GM19324 (cell line): ENCODE results near the gene SP2.
A peak's percentile ranks its signal among the peaks of the same experiment; 100 is the strongest.

Source experiments
- ATAC-seq: cut with Tn5 transposase; IDR thresholded peaks from one replicate; pipeline ENCODE4 v1.9.1; 2021; ENCODE audit warnings: mild to moderate bottlenecking, moderate library complexity; ENCODE audit not compliant: unreplicated experiment, low FRiP score

The SP2 gene

GRCh38 chr17:47895856-47896671, at the start of gene SP2:
SP2 (plus strand) TSS chr17:47896236; CDS start chr17:47896287, 51 bp downstream.
- peak; percentile 90 for ATAC-seq

- ATAC-seq: no peak
These were observed 49.2 kb upstream of the SP2 start for GRCh38 chr17:47846716-47847340.

GRCh38 chr17:47847341-47848197, 48.5 kb upstream of the SP2 start:
- ATAC-seq: no peak

GRCh38 chr17:47848198-47848513, 47.9 kb upstream of the SP2 start:
- ATAC-seq: no peak

DNA sequence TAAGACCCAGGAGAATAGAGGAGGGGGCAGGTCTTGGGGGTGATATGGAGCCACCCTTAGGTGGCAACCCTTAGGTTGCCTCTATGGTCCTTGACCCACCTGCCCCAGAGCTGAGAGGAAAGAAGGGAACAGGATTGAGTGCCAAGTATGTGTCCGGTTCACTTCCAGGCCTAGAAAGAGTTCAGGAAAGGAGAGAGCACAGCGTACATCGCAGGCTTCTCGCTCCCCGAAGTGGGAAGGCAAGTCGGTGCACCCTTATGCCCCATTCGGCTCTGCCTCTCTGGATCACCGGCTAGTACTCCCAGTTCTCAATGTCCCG, 45.7 kb upstream of the SP2 start:
- no peak for ATAC-seq

DNA sequence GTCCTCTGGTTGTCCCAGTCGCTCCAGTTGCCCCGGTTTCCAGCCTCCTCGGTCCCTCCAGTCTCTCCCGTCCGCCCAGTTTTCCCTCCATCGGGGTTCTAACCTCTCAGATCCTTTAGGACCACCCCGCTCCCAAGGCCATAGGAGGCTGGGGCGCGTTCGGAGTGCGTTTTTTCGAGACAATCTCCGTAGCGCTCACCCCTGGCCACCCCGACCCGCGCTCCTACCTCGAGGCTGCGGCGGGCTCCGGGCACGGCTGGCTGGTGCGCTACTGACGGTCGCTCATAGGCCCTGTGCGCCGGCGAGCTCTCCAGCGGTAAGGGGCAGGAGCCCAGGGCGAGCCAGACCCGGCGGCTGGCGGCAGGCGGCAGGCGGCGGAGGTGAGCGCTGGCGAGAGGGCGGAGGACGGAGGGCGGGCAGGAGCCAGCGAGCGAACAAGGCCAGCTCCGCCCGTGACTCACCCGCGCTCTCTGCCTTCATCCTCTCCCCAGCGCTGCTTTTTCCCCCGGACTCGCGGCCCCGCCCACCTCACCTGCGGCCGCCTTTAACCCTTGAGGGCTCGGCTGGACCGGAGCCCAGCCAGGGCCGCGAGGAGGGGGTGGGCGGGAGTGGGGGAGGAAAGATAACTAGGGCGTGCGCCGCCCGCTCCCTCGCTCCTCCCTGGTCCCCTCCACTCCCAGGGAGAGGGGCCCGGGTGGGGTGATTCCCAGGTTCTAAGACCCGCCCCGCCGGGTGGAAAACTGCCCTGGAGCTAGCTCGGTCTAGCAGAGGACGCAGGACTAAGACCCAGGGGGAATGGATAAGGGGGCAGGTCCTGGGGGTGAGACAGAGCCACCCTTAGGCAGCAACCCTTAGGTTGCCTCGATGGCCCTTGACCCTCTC, 45.1 kb upstream of the SP2 start, which contains the start of gene SP6:
Gene SP6 (minus strand): TSS at position 472 of the 882 bp plus-strand sequence. CDS start 2,734 bp downstream, outside the sequence.
- ATAC-seq: no peak

DNA sequence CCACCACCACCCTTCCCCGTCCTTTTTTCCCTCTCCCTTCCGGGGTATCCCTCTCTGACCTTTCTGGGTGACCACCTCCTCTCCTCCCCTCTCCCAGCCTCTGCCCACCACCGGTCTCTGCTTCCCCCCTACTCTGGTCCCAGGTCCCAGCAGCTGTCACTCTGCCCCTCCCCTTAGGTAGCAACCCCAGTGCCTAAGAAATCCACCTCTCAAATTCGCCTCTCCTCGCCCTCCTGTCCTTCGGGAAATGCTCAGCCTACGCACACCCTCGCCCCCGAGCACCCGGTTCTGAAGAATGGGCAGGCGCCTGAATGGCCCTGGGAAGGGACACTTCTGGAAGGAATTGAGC, 44.3 kb upstream of the SP2 start:
- no peak for ATAC-seq

DNA sequence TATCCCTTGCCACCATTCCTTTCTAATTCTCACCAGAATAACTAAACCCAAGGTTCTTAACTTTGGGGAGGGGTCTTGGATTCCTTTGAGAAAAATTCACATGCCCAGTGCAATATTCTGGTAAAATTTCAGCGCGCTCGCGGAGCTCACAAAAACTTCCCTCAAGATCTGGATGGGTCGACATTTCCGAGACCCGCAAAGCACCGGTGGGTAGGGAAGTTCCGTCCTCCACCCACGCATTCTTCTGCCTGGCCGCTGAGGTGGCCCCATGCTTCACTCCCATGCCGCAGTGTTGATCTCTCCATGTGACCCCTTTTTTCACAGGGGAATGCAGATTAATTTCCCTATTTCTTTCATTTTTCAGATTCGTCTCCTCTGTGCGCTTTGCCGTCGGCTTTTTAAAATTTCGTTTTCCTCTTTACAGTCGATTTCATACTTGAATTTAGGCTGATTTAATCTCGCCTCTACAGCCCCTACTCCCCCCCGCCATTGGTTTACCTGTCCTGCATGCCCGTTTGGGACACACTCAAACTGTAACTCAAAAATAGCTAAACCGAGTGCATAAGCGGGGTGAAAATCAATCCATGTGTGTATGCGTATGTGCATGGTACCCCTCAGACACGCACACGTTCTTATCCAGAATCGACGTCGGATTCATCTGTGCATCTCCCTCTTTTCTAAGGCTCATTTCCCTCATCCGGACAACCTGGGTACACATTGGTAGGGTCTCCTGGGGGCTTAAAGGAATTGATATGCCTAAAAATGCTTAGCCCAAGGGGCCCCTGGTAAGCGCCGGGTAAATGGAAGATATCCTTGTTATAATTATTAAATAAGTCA, 43.7 kb upstream of the SP2 start:
- ATAC-seq: no peak

GRCh38 chr17:47853616-47854015, 42.4 kb upstream of the SP2 start:
- ATAC-seq: no peak

DNA sequence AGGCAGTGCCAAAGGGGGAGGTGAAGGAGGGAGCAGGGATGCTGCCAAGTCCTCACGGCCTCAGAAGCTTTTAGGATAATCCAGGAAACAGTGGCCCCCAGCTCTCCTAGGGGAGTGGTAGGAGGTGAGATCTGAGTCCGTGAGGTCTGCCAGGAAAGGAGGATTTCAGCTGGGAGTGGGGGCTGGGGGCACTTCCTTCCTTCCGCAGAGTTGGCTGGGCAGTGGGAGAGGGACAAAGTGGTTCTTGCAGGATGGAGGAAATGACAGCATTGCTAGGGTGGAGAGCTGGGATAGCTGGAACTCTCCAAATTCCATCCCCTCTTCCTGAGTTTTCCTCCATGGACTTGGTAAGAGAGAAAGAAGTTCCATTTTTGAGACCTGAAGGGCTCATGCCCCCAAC, 40.3 kb upstream of the SP2 start:
- no peak for ATAC-seq

DNA sequence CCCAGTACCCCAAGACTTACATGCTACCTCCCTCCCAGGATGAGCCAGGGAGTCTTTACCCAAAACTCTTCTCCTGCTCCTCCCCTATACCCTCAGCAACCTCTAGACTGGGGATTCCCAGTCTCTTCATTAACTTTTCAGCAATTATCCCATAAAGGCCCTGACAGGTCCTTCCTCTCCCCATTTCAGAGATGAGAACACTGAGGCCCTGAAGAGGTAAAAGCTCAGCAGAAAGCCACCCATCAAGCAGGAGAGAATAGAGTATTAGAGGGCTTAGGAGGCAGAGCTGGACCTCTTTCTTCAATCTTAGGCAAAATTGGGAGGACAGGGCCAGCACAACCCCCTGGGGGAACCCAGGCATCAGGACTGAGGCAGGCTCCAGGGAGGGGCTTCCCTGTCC, 39.2 kb upstream of the SP2 start:
- ATAC-seq: no peak

DNA sequence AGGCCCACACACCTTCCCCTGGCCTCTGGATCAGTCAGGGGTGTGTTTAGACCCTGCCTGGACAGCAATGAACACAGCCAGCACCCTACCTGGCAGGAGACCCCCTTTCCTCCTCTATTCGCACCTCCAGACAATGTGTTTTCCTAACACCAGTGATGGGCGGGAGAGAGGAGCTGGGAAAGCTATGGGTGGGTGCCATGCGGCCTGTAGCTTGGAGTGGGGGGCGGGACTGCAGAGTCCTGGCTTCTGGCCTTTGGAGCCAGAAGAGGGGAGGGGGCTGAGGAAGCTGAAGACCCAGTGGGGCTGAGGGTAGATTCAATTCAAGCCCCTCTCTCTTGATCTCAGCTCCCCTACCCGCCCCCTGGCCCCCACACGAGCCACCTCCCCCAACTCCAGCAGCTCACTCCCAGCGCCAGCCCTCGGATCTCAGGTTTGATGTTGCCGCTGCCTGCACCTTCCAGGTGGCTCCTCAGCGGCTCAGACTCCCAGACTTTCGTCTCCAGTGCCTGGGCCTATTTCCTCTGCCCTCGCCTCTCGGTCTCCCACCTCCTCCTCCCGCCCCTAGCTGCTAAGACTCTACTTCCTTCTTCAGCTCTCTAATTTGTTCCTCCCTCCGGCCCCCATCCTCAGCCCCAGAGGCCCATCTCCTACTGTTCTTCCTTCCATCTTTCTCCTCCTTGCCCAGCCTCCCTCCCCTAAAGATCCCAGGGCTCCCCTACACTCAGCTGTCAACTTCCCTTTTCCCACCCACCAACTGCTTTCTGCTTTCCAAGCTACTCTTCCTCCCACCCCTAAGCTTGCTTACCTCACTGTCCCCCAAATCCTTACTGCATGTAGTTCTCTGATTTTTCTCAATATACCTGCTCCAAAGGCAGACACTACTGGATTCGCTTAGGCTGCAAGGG, 38.2 kb upstream of the SP2 start:
- ATAC-seq: no peak

GRCh38 chr17:47860386-47860785, 35.6 kb upstream of the SP2 start:
- ATAC-seq: no peak

- ATAC-seq: no peak
These were observed 33.2 kb upstream of the SP2 start for GRCh38 chr17:47862621-47863440.

DNA sequence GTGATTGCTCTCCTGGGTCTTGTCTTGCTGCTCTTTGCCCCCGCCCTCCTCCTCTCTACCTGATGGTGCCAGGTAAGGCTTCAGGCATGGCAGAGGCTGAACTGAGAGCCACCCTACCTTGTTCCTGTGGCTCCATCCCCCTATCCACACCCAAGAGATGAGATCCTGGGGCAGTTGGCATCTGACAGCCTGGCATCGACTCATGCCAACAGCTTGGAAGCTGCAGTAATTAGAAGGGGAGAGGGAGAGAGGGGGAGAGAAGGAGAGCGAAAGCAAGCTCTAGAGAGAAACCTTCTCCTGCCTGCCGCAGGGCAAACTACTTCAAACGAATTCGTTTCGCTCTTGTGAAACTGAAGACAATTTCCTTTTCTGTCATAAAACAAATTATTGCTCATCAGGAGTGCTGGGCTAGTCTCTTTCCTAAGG, 31.2 kb upstream of the SP2 start:
- ATAC-seq: no peak

GRCh38 chr17:47866941-47867340, 29.1 kb upstream of the SP2 start:
- ATAC-seq: no peak

DNA sequence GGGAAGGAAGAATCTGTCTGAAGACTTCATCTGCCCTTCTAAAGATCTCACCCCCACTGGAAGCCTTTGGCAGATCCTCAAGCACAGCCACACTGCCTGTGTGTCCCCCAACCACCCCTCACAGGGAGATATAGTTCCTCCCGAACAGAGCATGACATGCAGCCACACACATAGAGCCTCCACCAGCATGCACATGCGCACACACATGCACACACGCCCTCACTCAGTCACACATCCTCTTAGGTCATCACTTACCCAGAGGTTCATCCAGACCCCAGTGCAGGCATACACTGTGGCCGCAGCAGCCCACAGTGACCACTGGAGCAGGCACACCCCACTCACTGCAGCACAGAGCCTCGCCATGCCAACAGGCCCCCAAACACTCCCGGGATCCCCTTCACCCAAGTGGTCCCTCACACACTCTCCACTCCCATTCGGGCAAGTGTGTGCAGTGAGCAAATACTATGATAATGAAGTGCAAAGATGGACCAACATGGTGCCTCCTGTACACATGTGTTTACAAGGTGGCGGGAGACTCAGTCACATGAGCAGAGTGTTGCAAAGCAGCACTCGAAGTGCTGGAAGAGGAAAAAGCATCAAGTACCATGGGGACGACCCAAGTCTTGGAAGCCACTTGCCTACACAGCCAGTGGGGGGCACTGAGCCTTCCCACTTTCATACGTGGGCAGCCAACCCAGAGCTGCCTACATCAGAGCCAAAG, 28.1 kb upstream of the SP2 start:
- ATAC-seq: no peak
